Measurements from ENCODE around the gene ACHE. TPM values are rescaled to one million over a fixed set of nuclear protein-coding genes. Genes with fewer than 3 reads are reported as not detected.

ACHE gene
- total RNA-seq, 1 experiment from 2014 or later, result 3.2 TPM

GRCh38 chr7:100902638-100903037, 7.0 kb upstream of the ACHE start:
- no peaks in the 10 kb centered on the region for H3K9me3 Mint-ChIP-seq (ENCODE audit: low read depth, unreplicated experiment)
- no peak for TF ChIP-seq CTCF (IDR thresholded peaks at IDR 0.05; ENCODE audit: unreplicated experiment)
- H3K36me3 Mint-ChIP-seq (ENCODE audit: insufficient read depth, unreplicated experiment), result no peaks in the 10 kb centered on the region

GRCh38 chr7:100901921-100902332, 6.2 kb upstream of the ACHE start:
- H3K27me3 Mint-ChIP-seq (ENCODE audit: unreplicated experiment), result peaks cover 8% of the 10 kb centered on the region

More at GRCh38 chr7:100902638-100903037, 7.0 kb upstream of the ACHE start:
- intact Hi-C loops (cut with micrococcal nuclease; ENCODE audit: unreplicated experiment), result no loop called here
- Mint-ChIP-seq H3K4me3 (ENCODE audit: low read depth, unreplicated experiment) (no peak overlapping the region), H3K27ac (ENCODE audit: unreplicated experiment) (no peak overlapping the region), H3K4me1 (ENCODE audit: low read depth, unreplicated experiment) (no peaks in the 10 kb centered on the region), H3K27me3 (ENCODE audit: unreplicated experiment) (peaks cover 7% of the 10 kb centered on the region)
- CTCF ChIA-PET, result interaction anchor here (0.7 kb wide), 1 partner anchor 128 kb away, joined by 4 read pairs; no protein-coding TSS in a partner anchor
- DNase-seq, result no peak
- no TSS peak for BruUV-seq (replicated peaks)

GRCh38 chr7:100900978-100901377, 5.3 kb upstream of the ACHE start:
- CTCF ChIA-PET, result interaction anchor here (0.6 to 1.6 kb wide), 3 partner anchors 144 to 329 kb away, joined by 3 to 5 read pairs (median 4); no protein-coding TSS in a partner anchor
- intact Hi-C loops (cut with micrococcal nuclease; ENCODE audit: unreplicated experiment), result no loop called here
- TF ChIP-seq CTCF (IDR thresholded peaks at IDR 0.05; ENCODE audit: unreplicated experiment), result no peak
- no peak overlapping the region for H3K4me3 Mint-ChIP-seq (ENCODE audit: low read depth, unreplicated experiment)
- H3K4me1 Mint-ChIP-seq (ENCODE audit: low read depth, unreplicated experiment), result peaks cover 5% of the 10 kb centered on the region
- no peaks in the 10 kb centered on the region for H3K9me3 Mint-ChIP-seq (ENCODE audit: low read depth, unreplicated experiment)
- no peak overlapping the region for H3K27ac Mint-ChIP-seq (ENCODE audit: unreplicated experiment)
- H3K36me3 Mint-ChIP-seq (ENCODE audit: insufficient read depth, unreplicated experiment), result peaks cover 6% of the 10 kb centered on the region
- BruUV-seq (replicated peaks), result no TSS peak
- peaks cover 17% of the 10 kb centered on the region for H3K27me3 Mint-ChIP-seq (ENCODE audit: unreplicated experiment)
- no peak for DNase-seq

More at GRCh38 chr7:100901921-100902332, 6.2 kb upstream of the ACHE start:
- DNase-seq, result no peak
- Mint-ChIP-seq H3K4me1 (ENCODE audit: low read depth, unreplicated experiment) (no peaks in the 10 kb centered on the region), H3K27ac (ENCODE audit: unreplicated experiment) (no peak overlapping the region), H3K9me3 (ENCODE audit: low read depth, unreplicated experiment) (no peaks in the 10 kb centered on the region), H3K4me3 (ENCODE audit: low read depth, unreplicated experiment) (no peak overlapping the region), H3K36me3 (ENCODE audit: insufficient read depth, unreplicated experiment) (no peaks in the 10 kb centered on the region)
- no TSS peak for BruUV-seq (replicated peaks)
- CTCF ChIA-PET, result interaction anchor here (0.7 kb wide), 1 partner anchor 34 kb away, joined by 6 read pairs; no protein-coding TSS in a partner anchor
- intact Hi-C loops (cut with micrococcal nuclease; ENCODE audit: unreplicated experiment), result no loop called here
- no peak for TF ChIP-seq CTCF (IDR thresholded peaks at IDR 0.05; ENCODE audit: unreplicated experiment)

- BruUV-seq (replicated peaks), result no TSS peak
- DNase-seq, result no peak
- CTCF ChIA-PET, result interaction anchor here (1.6 kb wide), 1 partner anchor 178 kb away, joined by 3 read pairs; no protein-coding TSS in a partner anchor
- Mint-ChIP-seq H3K4me1 (ENCODE audit: low read depth, unreplicated experiment) (peaks cover 7% of the 10 kb centered on the region), H3K4me3 (ENCODE audit: low read depth, unreplicated experiment) (no peak overlapping the region), H3K27ac (ENCODE audit: unreplicated experiment) (no peak overlapping the region), H3K9me3 (ENCODE audit: low read depth, unreplicated experiment) (no peaks in the 10 kb centered on the region), H3K27me3 (ENCODE audit: unreplicated experiment) (peaks cover 23% of the 10 kb centered on the region), H3K36me3 (ENCODE audit: insufficient read depth, unreplicated experiment) (peaks cover 9% of the 10 kb centered on the region)
- intact Hi-C loops (cut with micrococcal nuclease; ENCODE audit: unreplicated experiment), result loop anchor here (10.0 kb wide), 1 partner anchor 65 kb away; the partner anchor contains the start of gene MUC12
- no peak for TF ChIP-seq CTCF (IDR thresholded peaks at IDR 0.05; ENCODE audit: unreplicated experiment)
Measured at GRCh38 chr7:100899432-100899831, 3.7 kb upstream of the ACHE start.
